HepG2 (cell line): Measurements from ENCODE around the gene SSTR5. TPM values are rescaled to one million over a fixed set of nuclear protein-coding genes. Genes with fewer than 3 reads are reported as not detected.

ENCODE experiments used
- ATAC-seq: fragments of 200-7000 bp; cut with Tn5 transposase; 3 replicates; pipeline ENCODE4 v1.9.1; 2020; ENCODE audit warnings: mild to moderate bottlenecking, moderate library complexity
- BruUV-seq: library from RNA; stranded (reverse); fragments of 400-500 nt; replicated peaks from 2 replicates; lab custom pipeline; 2021; lab: Mats Ljungman, UMichigan
- CTCF ChIA-PET: fragments of 300-600 bp; formaldehyde crosslinking; extraction: SDS; loops from one replicate; lab custom pipeline; 2021; ENCODE audit warnings: low total read pairs, inconsistent platforms, low intra/inter-chr PET ratio; lab: Yijun Ruan, JAX
- POLR2A ChIA-PET: fragments of 350-600 bp; sonication (Branson Sonifier 250); formaldehyde crosslinking; loops from one replicate; lab custom pipeline; 2020; ENCODE audit warnings: antibody characterized with exemption, inconsistent platforms; lab: Yijun Ruan, JAX
- DNase-seq: peaks from one replicate; pipeline ENCODE4 v3.0.0-alpha.2; 2015; ENCODE audit warnings: low spot score
- FAIRE-seq: peaks from 3 replicates; lab custom pipeline; 2011; peaks lifted over from hg19 to GRCh38; lab: Jason Lieb, UNC
- H2AFZ ChIP-seq: one replicate; pipeline ENCODE4 v1.6.1; 2011; ENCODE audit warnings: low read length, inconsistent platforms
- H3K27ac ChIP-seq: fragments of 300-600 bp; 3 replicates; pipeline ENCODE4 v1.8.0; 2011; ENCODE audit warnings: mixed run types, mild to moderate bottlenecking, mixed read lengths, low read length, inconsistent platforms; ENCODE audit not compliant: insufficient read depth; ENCODE audit errors: extremely low read length
- H3K27me3 ChIP-seq, 2 experiments: fragments of 200-600 bp in 1 of 2; 2 replicates in 1 of 2; 3 replicates in 1 of 2; pipeline versions ENCODE4 v1.6.0 to v1.8.0; 2011; ENCODE audit warnings: low read length in 2 of 2, mild to moderate bottlenecking in 2 of 2, moderate library complexity in 2 of 2, inconsistent platforms in 1 of 2; ENCODE audit not compliant: insufficient read depth in 2 of 2, control insufficient read depth in 1 of 2
- H3K36me3 ChIP-seq, 2 experiments: fragments of 200-600 bp in 1 of 2; replicated peaks in 1 of 2; 2 replicates in 1 of 2; 3 replicates in 1 of 2; pipeline versions ENCODE4 v1.5.1 to v1.8.0; 2011; ENCODE audit warnings: low read length in 2 of 2, inconsistent platforms in 1 of 2; ENCODE audit not compliant: insufficient read depth in 2 of 2, control insufficient read depth in 1 of 2
- H3K4me1 ChIP-seq: 2 replicates; pipeline ENCODE4 v1.5.1; 2012; ENCODE audit warnings: low read length, inconsistent platforms; ENCODE audit not compliant: insufficient read depth
- H3K4me2 ChIP-seq: 2 replicates; pipeline ENCODE4 v1.6.0; 2011; ENCODE audit warnings: low read depth, low read length, inconsistent platforms
- H3K4me3 ChIP-seq, 3 experiments: fragments of 200-600 bp in 1 of 3; sonication (generic), shearing (Covaris generic) in 1 of 3; replicated peaks in 1 of 3; 2 replicates each; pipeline ENCODE4 v1.5.1; 2011 to 2016; ENCODE audit warnings: low read length in 3 of 3, inconsistent platforms in 2 of 3, low read depth in 2 of 3, mild to moderate bottlenecking in 2 of 3, control low read depth in 1 of 3, mixed read lengths in 1 of 3; ENCODE audit not compliant: insufficient read depth in 1 of 3
- H3K79me2 ChIP-seq: one replicate; pipeline ENCODE4 v1.6.1; 2011; ENCODE audit warnings: low read length, inconsistent platforms; ENCODE audit not compliant: insufficient read depth
- H3K9ac ChIP-seq: 2 replicates; pipeline ENCODE4 v1.6.0; 2011; ENCODE audit warnings: mild to moderate bottlenecking, low read depth, low read length, inconsistent platforms; ENCODE audit not compliant: insufficient read depth
- H3K9me3 ChIP-seq: 2 replicates; pipeline ENCODE4 v1.5.1; 2012; ENCODE audit warnings: mild to moderate bottlenecking, low read length
- H4K20me1 ChIP-seq: 2 replicates; pipeline ENCODE4 v1.6.0; 2011; ENCODE audit warnings: inconsistent platforms, mild to moderate bottlenecking, low read length, moderate library complexity; ENCODE audit not compliant: insufficient read depth
- BHLHE40 ChIP-seq: IDR thresholded peaks from 2 replicates; pipeline ENCODE4 v1.6.1; 2011; ENCODE audit warnings: low read length, improper control_type of control experiment
- MNT ChIP-seq: fragments of 450-650 bp; IDR thresholded peaks from 2 replicates; pipeline ENCODE4 v1.6.1; 2016
- SKIL ChIP-seq: sonication (generic); formaldehyde crosslinking; IDR thresholded peaks from 2 replicates; pipeline ENCODE4 v1.8.0; 2022; ENCODE audit warnings: missing genetic modification reagents, mild to moderate bottlenecking, moderate library complexity, borderline replicate concordance
- XRCC5 ChIP-seq: fragments of 200-400 bp; formaldehyde crosslinking; optimal IDR thresholded peaks from 2 replicates; pipeline ENCODE3; 2017; ENCODE audit warnings: mild to moderate bottlenecking, low read length
- WGBS: methylation state at CpG from one replicate; pipeline ENCODE4 v1.1.6; 2017; ENCODE audit warnings: low lambda C conversion rate; 5-methylcytosine and 5-hydroxymethylcytosine counted together
- in situ Hi-C: cut with HindIII; loops from 2 replicates; pipeline ENCODE4 v1.10.0; 2017; ENCODE audit warnings: low pct_unique_long_range_greater_than_20kb; ENCODE audit not compliant: extremely low pct_ligation_motif_present
- intact Hi-C: fragments of 100-400 bp; cut with micrococcal nuclease; formaldehyde crosslinking; loops from one replicate; pipeline ENCODE4 v1.10.0; 2022; ENCODE audit not compliant: unreplicated experiment
- polyA plus RNA-seq, 8 experiments: library from polyadenylated mRNA; depleted of rRNA in 3 of 8; stranded (reverse) in 7 of 8; unstranded in 1 of 8; fragments of >200 nt; fragmentation: Illumina TruSeq in 4 of 8; extraction: Trizol in 4 of 8; gene quantifications; 2 replicates each; pipeline versions ENCODE4 v1.2.1 to v1.2.3, GENCODE V29; 2011 to 2016; ENCODE audit warnings: low read depth in 4 of 8, missing spikeins in 1 of 8, mixed read lengths in 1 of 8; ENCODE audit not compliant: insufficient read depth in 1 of 8
- total RNA-seq, 5 experiments: library from RNA; depleted of rRNA; stranded (reverse); fragments of >200 nt; fragmentation: Illumina TruSeq; extraction: Trizol; gene quantifications; 2 replicates each; pipeline ENCODE4 v1.2.3, GENCODE V29; 2016; ENCODE audit warnings: low read depth in 1 of 5

Gene SSTR5
- total and polyA plus RNA-seq, 2 of the 13 experiments (the other 11 are each of a cell fraction or from before 2014, with no cell fraction given) = 0.20 to 0.49 TPM

GRCh38 chr16:1117176-1117900, 44.8 kb downstream of the SSTR5 start (continued):
- TF ChIP-seq SKIL = no peak

GRCh38 chr16:1117926-1118325, 45.4 kb downstream of the SSTR5 start:
- peaks cover 29 to 60% of the 10 kb centered on the region in 2 experiments; a peak in 4 of 5 replicates for H3K27me3 ChIP-seq
- no peak overlapping the region for H3K27ac ChIP-seq
- peaks cover 4% of the 10 kb centered on the region for H3K4me1 ChIP-seq
- H3K36me3 ChIP-seq = no peaks in the 10 kb centered on the region
- H3K79me2 ChIP-seq = no peaks in the 10 kb centered on the region
- in situ Hi-C loops = no loop called here
- ATAC-seq (no peak), DNase-seq (no peak), FAIRE-seq (no peak)
- CTCF ChIA-PET = no interaction called here
- no peak overlapping the region for H3K4me3 ChIP-seq
- BruUV-seq = no TSS peak
- H3K4me2 ChIP-seq = no peak overlapping the region
- H2AFZ ChIP-seq = no peak overlapping the region
- no peaks in the 10 kb centered on the region; the same call in 1 of the 2 replicates for H4K20me1 ChIP-seq
- TF ChIP-seq BHLHE40 (no peak), XRCC5 (no peak), MNT (peak; percentile 60)
- POLR2A ChIA-PET = no interaction called here
- H3K9me3 ChIP-seq = no peaks in the 10 kb centered on the region
- intact Hi-C loops = no loop called here
- no peak overlapping the region for H3K9ac ChIP-seq
- 34% methylated on average over 12 of the region's 19 CpGs for WGBS
